HG03135 (cell line): ENCODE results near the gene RNF135.
"Not testable (repeated sequence)": the region's sequence is repeated elsewhere in the genome, so short reads cannot be mapped to it uniquely, and the experiment has no call there.

Experiments
- ATAC-seq: cut with Tn5 transposase; IDR thresholded peaks from one replicate; pipeline ENCODE4 v1.9.1; 2021; ENCODE audit warnings: mild to moderate bottlenecking, moderate library complexity; ENCODE audit not compliant: unreplicated experiment

RNF135 gene

GRCh38 chr17:30954046-30954830, 16.6 kb upstream of the RNF135 start:
- no peak for ATAC-seq

GRCh38 chr17:30956764-30957374, 14.0 kb upstream of the RNF135 start:
- no peak for ATAC-seq

- no peak for ATAC-seq
These were observed 13.1 kb upstream of the RNF135 start for GRCh38 chr17:30957741-30958140.

GRCh38 chr17:30958187-30958586, 12.7 kb upstream of the RNF135 start:
- no peak for ATAC-seq

- ATAC-seq = no peak
These were observed 9.3 kb upstream of the RNF135 start for GRCh38 chr17:30961209-30962188.

- not testable (repeated sequence) for ATAC-seq
These were observed 6.5 kb upstream of the RNF135 start for GRCh38 chr17:30964312-30964711.

GRCh38 chr17:30964876-30965275, 6.0 kb upstream of the RNF135 start:
- ATAC-seq = no peak

GRCh38 chr17:30965686-30966085, 5.2 kb upstream of the RNF135 start:
- ATAC-seq = no peak

- ATAC-seq = not testable (repeated sequence)
These were observed 2.9 kb upstream of the RNF135 start for GRCh38 chr17:30967911-30968310.

- peak; percentile 15 for ATAC-seq
These were observed 629 bp upstream of the RNF135 start for GRCh38 chr17:30969989-30970830.

GRCh38 chr17:30975042-30975820, 4.4 kb downstream of the RNF135 start:
- no peak for ATAC-seq

GRCh38 chr17:30979919-30980318, 9.1 kb downstream of the RNF135 start:
- ATAC-seq = not testable (repeated sequence)

- no peak for ATAC-seq
These were observed 11.0 kb downstream of the RNF135 start for GRCh38 chr17:30981531-30982519.

- no peak for ATAC-seq
These were observed 12.0 kb downstream of the RNF135 start for GRCh38 chr17:30982855-30983254.

GRCh38 chr17:30990458-30990857, 19.6 kb downstream of the RNF135 start:
- ATAC-seq = no peak

- no peak for ATAC-seq
These were observed 21.7 kb downstream of the RNF135 start for GRCh38 chr17:30992551-30992950.

GRCh38 chr17:30995347-30995746, 24.5 kb downstream of the RNF135 start:
- no peak for ATAC-seq

GRCh38 chr17:30996486-30996885, 25.6 kb downstream of the RNF135 start:
- ATAC-seq = no peak
